Measurements from ENCODE around the gene VAT1. TPM values are rescaled to one million over a fixed set of nuclear protein-coding genes. Genes with fewer than 3 reads are reported as not detected.

VAT1 gene
- total and polyA plus RNA-seq, 2 of the 13 experiments (the other 11 are each of a cell fraction or from before 2014, with no cell fraction given): 143 to 205 TPM

DNA sequence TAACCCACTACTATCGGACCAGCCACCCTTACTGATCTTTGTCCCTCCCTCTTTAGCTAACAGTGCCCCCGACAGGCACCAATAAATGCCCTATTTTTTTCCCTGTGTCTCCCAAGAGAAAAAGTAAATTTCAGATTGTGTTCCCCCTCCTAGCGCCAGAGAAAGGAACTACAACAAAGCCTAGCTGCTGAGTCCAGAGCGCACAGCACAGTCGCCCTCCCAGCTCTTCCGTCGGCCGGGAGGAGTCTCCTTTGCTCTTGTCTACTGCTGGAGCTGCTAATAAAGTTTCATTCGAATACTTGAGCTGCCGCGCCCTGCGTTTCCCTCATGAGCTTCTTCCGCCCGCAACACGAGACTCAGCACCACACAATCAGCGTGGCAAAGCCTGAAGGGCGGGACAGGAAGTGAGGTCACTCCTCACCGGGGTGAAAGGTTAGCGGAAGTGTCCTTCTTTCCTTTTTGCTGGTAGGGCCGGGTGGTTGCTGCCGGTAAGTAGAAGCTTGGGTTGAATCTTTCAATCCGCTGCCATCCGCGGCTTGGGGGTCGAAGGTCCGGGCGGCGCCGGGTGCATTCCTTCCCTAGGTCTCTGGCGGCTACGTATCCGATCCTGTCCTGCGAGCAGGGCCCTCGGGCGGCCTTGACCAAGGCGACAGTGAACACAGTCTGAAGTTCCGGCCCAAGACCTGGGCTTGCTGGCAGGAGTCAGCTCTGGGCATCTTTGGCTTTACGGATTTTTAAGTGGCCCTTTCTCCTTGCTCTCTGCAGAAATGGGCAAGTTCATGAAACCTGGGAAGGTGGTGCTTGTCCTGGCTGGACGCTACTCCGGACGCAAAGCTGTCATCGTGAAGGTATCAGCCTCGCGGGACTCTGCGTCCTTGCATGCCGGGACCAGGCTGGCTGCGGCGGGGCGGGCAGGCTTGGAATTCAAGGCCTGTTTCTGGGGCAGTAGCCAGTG is 23.9 kb downstream of the VAT1 start, which contains the start of gene RPL27 (continued):
- TF ChIP-seq ZNF446 (CRISPR knock-in tag; IDR thresholded peaks at IDR 0.05) (peak; percentile 86; the same call in 1 of the 2 replicates), KLF15 (CRISPR knock-in tag; IDR thresholded peaks at IDR 0.05; ENCODE audit: borderline replicate concordance) (peak; percentile 72; the same call in 1 of the 2 replicates), HNRNPH1 (optimal IDR thresholded peaks at IDR 0.05; ENCODE audit: low read depth, low read length) (peak; percentile 37), ZNF441 (CRISPR knock-in tag; IDR thresholded peaks at IDR 0.05; ENCODE audit: borderline replicate concordance) (no peak), THYN1 (CRISPR knock-in tag; IDR thresholded peaks at IDR 0.05; ENCODE audit: borderline replicate concordance, low read depth) (no peak), ZNF615 (CRISPR knock-in tag; IDR thresholded peaks at IDR 0.05; ENCODE audit: borderline replicate concordance) (no peak), FOXK2 (IDR thresholded peaks at IDR 0.05) (peak; percentile 97), HNRNPL (IDR thresholded peaks at IDR 0.05; ENCODE audit: low read depth, low read length) (peak; percentile 85), ZFP90 (CRISPR knock-in tag; IDR thresholded peaks at IDR 0.05; ENCODE audit: borderline replicate concordance) (peak; percentile 93; the same call in 1 of the 2 replicates), SMAD3 (CRISPR knock-in tag; IDR thresholded peaks at IDR 0.05) (peak; percentile 100), NAIF1 (CRISPR knock-in tag; IDR thresholded peaks at IDR 0.05; ENCODE audit: borderline replicate concordance) (peak; percentile 93), RORA (CRISPR knock-in tag; IDR thresholded peaks at IDR 0.05) (no peak), TAF1 (CRISPR knock-in tag; IDR thresholded peaks at IDR 0.05) (peak; percentile 99), ZBTB8A (CRISPR knock-in tag; IDR thresholded peaks at IDR 0.05; ENCODE audit: borderline replicate concordance, low read depth) (peak; percentile 42; the same call in 1 of the 2 replicates), ZNF75D (CRISPR knock-in tag; IDR thresholded peaks at IDR 0.05; ENCODE audit: borderline replicate concordance) (no peak), ZNF337 (CRISPR knock-in tag; IDR thresholded peaks at IDR 0.05; ENCODE audit: borderline replicate concordance, low read depth) (peak; percentile 92; the same call in 1 of the 2 replicates)
- TF ChIP-seq, protein P1, sequence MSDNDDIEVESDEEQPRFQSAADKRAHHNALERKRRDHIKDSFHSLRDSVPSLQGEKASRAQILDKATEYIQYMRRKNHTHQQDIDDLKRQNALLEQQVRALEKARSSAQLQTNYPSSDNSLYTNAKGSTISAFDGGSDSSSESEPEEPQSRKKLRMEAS (IDR thresholded peaks at IDR 0.05): peak; percentile 96
- TF ChIP-seq, protein P2, sequence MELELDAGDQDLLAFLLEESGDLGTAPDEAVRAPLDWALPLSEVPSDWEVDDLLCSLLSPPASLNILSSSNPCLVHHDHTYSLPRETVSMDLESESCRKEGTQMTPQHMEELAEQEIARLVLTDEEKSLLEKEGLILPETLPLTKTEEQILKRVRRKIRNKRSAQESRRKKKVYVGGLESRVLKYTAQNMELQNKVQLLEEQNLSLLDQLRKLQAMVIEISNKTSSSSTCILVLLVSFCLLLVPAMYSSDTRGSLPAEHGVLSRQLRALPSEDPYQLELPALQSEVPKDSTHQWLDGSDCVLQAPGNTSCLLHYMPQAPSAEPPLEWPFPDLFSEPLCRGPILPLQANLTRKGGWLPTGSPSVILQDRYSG (CRISPR knock-in tag; IDR thresholded peaks at IDR 0.05): no peak; the same call in 1 of the 2 replicates
- TF ChIP-seq, protein P3, sequence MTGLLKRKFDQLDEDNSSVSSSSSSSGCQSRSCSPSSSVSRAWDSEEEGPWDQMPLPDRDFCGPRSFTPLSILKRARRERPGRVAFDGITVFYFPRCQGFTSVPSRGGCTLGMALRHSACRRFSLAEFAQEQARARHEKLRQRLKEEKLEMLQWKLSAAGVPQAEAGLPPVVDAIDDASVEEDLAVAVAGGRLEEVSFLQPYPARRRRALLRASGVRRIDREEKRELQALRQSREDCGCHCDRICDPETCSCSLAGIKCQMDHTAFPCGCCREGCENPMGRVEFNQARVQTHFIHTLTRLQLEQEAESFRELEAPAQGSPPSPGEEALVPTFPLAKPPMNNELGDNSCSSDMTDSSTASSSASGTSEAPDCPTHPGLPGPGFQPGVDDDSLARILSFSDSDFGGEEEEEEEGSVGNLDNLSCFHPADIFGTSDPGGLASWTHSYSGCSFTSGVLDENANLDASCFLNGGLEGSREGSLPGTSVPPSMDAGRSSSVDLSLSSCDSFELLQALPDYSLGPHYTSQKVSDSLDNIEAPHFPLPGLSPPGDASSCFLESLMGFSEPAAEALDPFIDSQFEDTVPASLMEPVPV (CRISPR knock-in tag; IDR thresholded peaks at IDR 0.05): peak; percentile 92
- TF ChIP-seq, protein P4, sequence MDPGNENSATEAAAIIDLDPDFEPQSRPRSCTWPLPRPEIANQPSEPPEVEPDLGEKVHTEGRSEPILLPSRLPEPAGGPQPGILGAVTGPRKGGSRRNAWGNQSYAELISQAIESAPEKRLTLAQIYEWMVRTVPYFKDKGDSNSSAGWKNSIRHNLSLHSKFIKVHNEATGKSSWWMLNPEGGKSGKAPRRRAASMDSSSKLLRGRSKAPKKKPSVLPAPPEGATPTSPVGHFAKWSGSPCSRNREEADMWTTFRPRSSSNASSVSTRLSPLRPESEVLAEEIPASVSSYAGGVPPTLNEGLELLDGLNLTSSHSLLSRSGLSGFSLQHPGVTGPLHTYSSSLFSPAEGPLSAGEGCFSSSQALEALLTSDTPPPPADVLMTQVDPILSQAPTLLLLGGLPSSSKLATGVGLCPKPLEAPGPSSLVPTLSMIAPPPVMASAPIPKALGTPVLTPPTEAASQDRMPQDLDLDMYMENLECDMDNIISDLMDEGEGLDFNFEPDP (CRISPR knock-in tag; conservative IDR thresholded peaks at IDR 0.05): 0 out of 2 replicates have a peak, but pooled peaks have one; percentile 81
- TF ChIP-seq, protein P5, sequence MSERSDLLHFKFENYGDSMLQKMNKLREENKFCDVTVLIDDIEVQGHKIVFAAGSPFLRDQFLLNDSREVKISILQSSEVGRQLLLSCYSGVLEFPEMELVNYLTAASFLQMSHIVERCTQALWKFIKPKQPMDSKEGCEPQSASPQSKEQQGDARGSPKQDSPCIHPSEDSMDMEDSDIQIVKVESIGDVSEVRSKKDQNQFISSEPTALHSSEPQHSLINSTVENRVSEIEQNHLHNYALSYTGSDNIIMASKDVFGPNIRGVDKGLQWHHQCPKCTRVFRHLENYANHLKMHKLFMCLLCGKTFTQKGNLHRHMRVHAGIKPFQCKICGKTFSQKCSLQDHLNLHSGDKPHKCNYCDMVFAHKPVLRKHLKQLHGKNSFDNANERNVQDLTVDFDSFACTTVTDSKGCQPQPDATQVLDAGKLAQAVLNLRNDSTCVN (CRISPR knock-in tag; IDR thresholded peaks at IDR 0.05; ENCODE audit: borderline replicate concordance): peak; percentile 90
- TF ChIP-seq, protein P6, sequence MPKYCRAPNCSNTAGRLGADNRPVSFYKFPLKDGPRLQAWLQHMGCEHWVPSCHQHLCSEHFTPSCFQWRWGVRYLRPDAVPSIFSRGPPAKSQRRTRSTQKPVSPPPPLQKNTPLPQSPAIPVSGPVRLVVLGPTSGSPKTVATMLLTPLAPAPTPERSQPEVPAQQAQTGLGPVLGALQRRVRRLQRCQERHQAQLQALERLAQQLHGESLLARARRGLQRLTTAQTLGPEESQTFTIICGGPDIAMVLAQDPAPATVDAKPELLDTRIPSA (CRISPR knock-in tag; IDR thresholded peaks at IDR 0.05; ENCODE audit: borderline replicate concordance): peak; percentile 78; the same call in 1 of the 2 replicates
